OCI-LY3 (cell line): ENCODE results near the gene REXO4.

ENCODE experiments used
- H2AFZ ChIP-seq: fragments of 200-600, 300-600 bp; shearing (Covaris generic); 2 replicates; pipeline ENCODE4 v1.6.0; 2014; ENCODE audit warnings: antibody characterized with exemption, low read depth, low read length
- H3K27ac ChIP-seq: fragments of 200-600, 300-600 bp; sonication (generic); 2 replicates; pipeline ENCODE4 v1.5.1; 2014; ENCODE audit warnings: mild to moderate bottlenecking, low read length, moderate library complexity, mixed read lengths
- H3K27me3 ChIP-seq: fragments of 200-600, 300-600 bp; sonication (generic); 2 replicates; pipeline ENCODE4 v1.6.1; 2014; ENCODE audit warnings: low read depth, low read length, mixed read lengths
- H3K36me3 ChIP-seq: fragments of 200-600, 300-600 bp; sonication (generic); replicated peaks from 2 replicates; pipeline ENCODE3; 2014; ENCODE audit warnings: low read depth, low read length, mixed read lengths
- H3K4me1 ChIP-seq: fragments of 300-600, 200-600 bp; sonication (generic); 2 replicates; pipeline ENCODE4 v1.6.1; 2014; ENCODE audit warnings: low read length, mixed read lengths
- H3K4me2 ChIP-seq: fragments of 200-600, 300-600 bp; sonication (generic); 2 replicates; pipeline ENCODE4 v1.6.1; 2014; ENCODE audit warnings: low read length, mixed read lengths
- H3K4me3 ChIP-seq: fragments of 300-600, 200-600 bp; sonication (generic); 2 replicates; pipeline ENCODE4 v1.5.1; 2014; ENCODE audit warnings: antibody characterized with exemption, mild to moderate bottlenecking, low read length, moderate library complexity
- H3K79me2 ChIP-seq: fragments of 300-600, 200-600 bp; shearing (Covaris generic); 2 replicates; pipeline ENCODE4 v1.6.1; 2014; ENCODE audit warnings: mild to moderate bottlenecking, low read length, mixed read lengths
- H3K9ac ChIP-seq: fragments of 300-600, 200-600 bp; shearing (Covaris generic); 2 replicates; pipeline ENCODE4 v1.6.0; 2014; ENCODE audit warnings: mild to moderate bottlenecking, low read length, moderate library complexity
- H3K9me3 ChIP-seq: fragments of 200-600, 300-600 bp; shearing (Covaris generic); 2 replicates; pipeline ENCODE4 v1.6.1; 2014; ENCODE audit warnings: low read length, mixed read lengths; ENCODE audit not compliant: insufficient read depth
- H4K20me1 ChIP-seq: fragments of 200-600, 300-600 bp; sonication (generic); 2 replicates; pipeline ENCODE4 v1.6.1; 2016; ENCODE audit warnings: low read length, mixed read lengths; ENCODE audit not compliant: insufficient read depth
- EZH2phosphoT487 ChIP-seq: fragments of 200-600 bp; shearing (Covaris generic); IDR thresholded peaks from 2 replicates; pipeline ENCODE4 v1.6.1; 2018; ENCODE audit warnings: antibody characterized with exemption, mixed run types, low read depth
- TF ChIP-seq, protein P1 (sequence below): fragments of 200-600, 300-600 bp; sonication (generic); IDR thresholded peaks from 2 replicates; pipeline ENCODE4 v1.5.1; 2014; ENCODE audit warnings: antibody characterized with exemption, low read length, low read depth

REXO4 gene

GRCh38 chr9:133356391-133357091 lies 61.3 kb downstream of the REXO4 start, which contains the start of the genes SURF1 and SURF2:
TSS of gene SURF1 (minus strand) at chr9:133356487. CDS start at chr9:133356453, 34 bp downstream.
TSS of gene SURF2 (plus strand) at chr9:133356550. CDS start at chr9:133356593, 43 bp downstream.
- H3K4me3 ChIP-seq: peak within 1 kb of the TSS; percentile 87
- H3K36me3 ChIP-seq: peaks cover 28% of the 10 kb centered on the region
- TF ChIP-seq, protein P1, sequence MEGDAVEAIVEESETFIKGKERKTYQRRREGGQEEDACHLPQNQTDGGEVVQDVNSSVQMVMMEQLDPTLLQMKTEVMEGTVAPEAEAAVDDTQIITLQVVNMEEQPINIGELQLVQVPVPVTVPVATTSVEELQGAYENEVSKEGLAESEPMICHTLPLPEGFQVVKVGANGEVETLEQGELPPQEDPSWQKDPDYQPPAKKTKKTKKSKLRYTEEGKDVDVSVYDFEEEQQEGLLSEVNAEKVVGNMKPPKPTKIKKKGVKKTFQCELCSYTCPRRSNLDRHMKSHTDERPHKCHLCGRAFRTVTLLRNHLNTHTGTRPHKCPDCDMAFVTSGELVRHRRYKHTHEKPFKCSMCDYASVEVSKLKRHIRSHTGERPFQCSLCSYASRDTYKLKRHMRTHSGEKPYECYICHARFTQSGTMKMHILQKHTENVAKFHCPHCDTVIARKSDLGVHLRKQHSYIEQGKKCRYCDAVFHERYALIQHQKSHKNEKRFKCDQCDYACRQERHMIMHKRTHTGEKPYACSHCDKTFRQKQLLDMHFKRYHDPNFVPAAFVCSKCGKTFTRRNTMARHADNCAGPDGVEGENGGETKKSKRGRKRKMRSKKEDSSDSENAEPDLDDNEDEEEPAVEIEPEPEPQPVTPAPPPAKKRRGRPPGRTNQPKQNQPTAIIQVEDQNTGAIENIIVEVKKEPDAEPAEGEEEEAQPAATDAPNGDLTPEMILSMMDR: no peak
- TF ChIP-seq EZH2phosphoT487: no peak
- H3K9me3 ChIP-seq: no peaks in the 10 kb centered on the region
- H3K27ac ChIP-seq: no peak within 1 kb of the TSS
- H3K4me2 ChIP-seq: peak within 1 kb of the TSS; percentile 76
- no peaks in the 10 kb centered on the region for H3K27me3 ChIP-seq
- peaks cover 16% of the 10 kb centered on the region for H3K4me1 ChIP-seq
- peaks cover 10% of the 10 kb centered on the region for H4K20me1 ChIP-seq
- no peak within 1 kb of the TSS; the same call in 1 of the 2 replicates for H2AFZ ChIP-seq
- H3K9ac ChIP-seq: peak within 1 kb of the TSS; percentile 67
- H3K79me2 ChIP-seq: peaks cover 30% of the 10 kb centered on the region
